Skeletal muscle tissue (tissue), 4 donors: ENCODE measurements around the gene NDFIP2. TPM values are rescaled to one million over a fixed set of nuclear protein-coding genes. Genes with fewer than 3 reads are reported as not detected.

Experiments used
- H3K27ac ChIP-seq: one replicate; pipeline ENCODE4 v1.7.0; 2013; ENCODE audit warnings: mild to moderate bottlenecking, low read depth, low read length, inconsistent platforms
- H3K27me3 ChIP-seq, 3 donors: one replicate each; pipeline ENCODE4 v1.7.0; 2013; ENCODE audit warnings: low read length in 3 of 3; ENCODE audit not compliant: control insufficient read depth in 3 of 3, insufficient read depth in 3 of 3
- H3K36me3 ChIP-seq, 3 donors: one replicate each; pipeline ENCODE4 v1.7.0; 2013; ENCODE audit warnings: low read length in 3 of 3; ENCODE audit not compliant: control insufficient read depth in 3 of 3, insufficient read depth in 3 of 3
- H3K4me1 ChIP-seq, 3 donors: one replicate each; pipeline ENCODE4 v1.7.0; 2013; ENCODE audit warnings: low read length in 3 of 3, mild to moderate bottlenecking in 3 of 3; ENCODE audit not compliant: control insufficient read depth in 3 of 3, insufficient read depth in 3 of 3
- H3K4me3 ChIP-seq, 3 donors: one replicate each; pipeline ENCODE4 v1.7.0; 2013; ENCODE audit warnings: low read length in 3 of 3
- H3K9ac ChIP-seq, 3 donors: one replicate each; pipeline ENCODE4 v1.7.0; 2013; ENCODE audit warnings: low read length in 3 of 3, mild to moderate bottlenecking in 3 of 3, moderate library complexity in 2 of 3, low read depth in 1 of 3
- H3K9me3 ChIP-seq, 3 donors: one replicate each; pipeline ENCODE4 v1.7.0; 2013; ENCODE audit warnings: low read length in 3 of 3; ENCODE audit not compliant: control insufficient read depth in 3 of 3
- total RNA-seq: library from RNA; depleted of rRNA; stranded (reverse); fragments of >200 nt; gene quantifications from one replicate; pipeline ENCODE4 v1.2.3, GENCODE V29; 2014
- donor health status: Osteomylitis.

The NDFIP2 gene
- total RNA-seq, 1 donor from 2014 or later = 24.0 TPM

GRCh38 chr13:79604752-79605151, 123.8 kb downstream of the NDFIP2 start:
- Histone ChIP-seq H3K9me3 (peaks cover 0 to 2% (median 0%) of the 10 kb centered on the region in 3 donors), H3K4me3 (no peak overlapping the region), H3K27me3 (no peaks in the 10 kb centered on the region)

More at GRCh38 chr13:79604752-79605151, 123.8 kb downstream of the NDFIP2 start:
- Histone ChIP-seq H3K27ac (no peak overlapping the region), H3K4me1 (no peaks in the 10 kb centered on the region), H3K36me3 (no peaks in the 10 kb centered on the region), H3K9ac (no peak overlapping the region)

Other genes starting within 250 kb of the NDFIP2 start
- gene RBM26, start 74.9 kb upstream of the NDFIP2 start, total RNA-seq = 31.3 TPM